ENCODE data around the gene COPE.
"Not testable (repeated sequence)": the region's sequence is repeated elsewhere in the genome, so short reads cannot be mapped to it uniquely, and the experiment has no call there.

Gene COPE

GRCh38 chr19:18940769-18941627, 21.8 kb upstream of the COPE start, which contains the start of gene HOMER3:
HOMER3 (minus strand) TSS chr19:18941217; CDS start chr19:18938982, 2,235 bp downstream.
- peak; percentile 56 to 60 for DNase-seq (ENCODE audit: low read depth in 2 of 2, low spot score in 1 of 2)

DNA sequence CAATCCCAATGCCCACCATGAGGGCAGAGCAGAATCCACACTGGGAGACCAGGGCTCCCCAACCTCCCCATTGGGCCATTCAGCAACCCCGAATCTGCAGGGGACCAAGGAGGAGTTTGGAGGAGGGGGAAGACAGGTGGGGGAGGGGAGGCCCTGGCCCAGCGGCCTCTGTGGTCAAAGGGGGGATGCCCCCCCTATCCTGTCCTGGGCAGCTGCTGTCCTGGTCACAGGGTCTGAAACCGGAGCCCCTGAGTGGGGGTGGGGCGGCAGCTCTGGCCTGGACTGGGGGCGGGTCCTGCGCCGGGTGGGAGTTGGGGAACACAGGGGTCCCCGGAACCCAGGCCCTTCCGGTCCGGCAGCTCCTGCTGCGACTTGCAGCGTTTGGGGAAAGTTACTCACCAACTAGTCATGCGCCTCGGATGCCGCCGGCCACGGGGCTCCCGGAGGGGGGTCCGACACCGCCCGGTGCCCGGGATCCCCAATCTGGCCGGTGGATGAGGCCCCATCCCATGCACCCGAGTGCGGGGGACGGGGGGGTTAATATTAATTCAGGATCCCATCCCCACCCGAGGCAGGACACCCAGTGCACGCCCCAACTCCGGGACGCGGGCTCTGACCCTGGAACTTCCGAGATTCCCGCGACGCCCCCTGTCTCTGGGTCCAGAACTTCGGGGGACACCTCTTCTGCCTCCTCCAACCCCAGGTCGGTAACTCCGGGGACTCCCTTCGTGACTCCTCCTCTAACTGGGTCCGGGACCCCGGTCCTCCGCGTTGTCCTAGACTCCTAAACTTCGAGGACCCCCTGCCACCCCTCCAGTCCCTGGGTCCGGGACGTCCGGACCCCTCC, 21.0 kb upstream of the COPE start:
- DNase-seq (ENCODE audit: low read depth in 2 of 2, low spot score in 1 of 2) = no peak

DNA sequence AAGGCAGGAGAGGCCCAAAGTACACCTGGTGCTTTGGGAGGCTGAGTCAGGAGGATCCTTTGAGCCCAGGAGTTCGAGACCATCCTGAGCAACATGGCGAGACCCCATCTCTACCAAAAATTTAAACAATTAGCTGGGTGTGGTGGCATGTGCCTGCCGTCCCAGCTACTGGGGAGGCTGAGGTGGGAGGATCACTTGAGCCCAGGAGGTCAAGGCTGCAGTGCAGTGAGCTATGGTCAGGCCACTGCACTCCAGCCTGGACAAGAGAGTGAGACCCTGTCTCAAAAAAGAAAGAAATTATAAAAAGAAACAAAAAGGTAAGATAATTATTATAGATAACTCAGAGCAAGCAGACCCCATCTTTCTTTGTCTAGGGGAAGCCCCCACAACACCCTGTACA, 20.0 kb upstream of the COPE start:
- DNase-seq (ENCODE audit: low read depth in 2 of 2, low spot score in 1 of 2) = no peak

GRCh38 chr19:18933297-18933696, 14.1 kb upstream of the COPE start:
- DNase-seq (ENCODE audit: low read depth in 2 of 2, low spot score in 1 of 2) = no peak

- peak; percentile 66 to 72 for DNase-seq (ENCODE audit: low read depth in 2 of 2, low spot score in 1 of 2)
These were observed 13.1 kb upstream of the COPE start for GRCh38 chr19:18932216-18932841.

DNA sequence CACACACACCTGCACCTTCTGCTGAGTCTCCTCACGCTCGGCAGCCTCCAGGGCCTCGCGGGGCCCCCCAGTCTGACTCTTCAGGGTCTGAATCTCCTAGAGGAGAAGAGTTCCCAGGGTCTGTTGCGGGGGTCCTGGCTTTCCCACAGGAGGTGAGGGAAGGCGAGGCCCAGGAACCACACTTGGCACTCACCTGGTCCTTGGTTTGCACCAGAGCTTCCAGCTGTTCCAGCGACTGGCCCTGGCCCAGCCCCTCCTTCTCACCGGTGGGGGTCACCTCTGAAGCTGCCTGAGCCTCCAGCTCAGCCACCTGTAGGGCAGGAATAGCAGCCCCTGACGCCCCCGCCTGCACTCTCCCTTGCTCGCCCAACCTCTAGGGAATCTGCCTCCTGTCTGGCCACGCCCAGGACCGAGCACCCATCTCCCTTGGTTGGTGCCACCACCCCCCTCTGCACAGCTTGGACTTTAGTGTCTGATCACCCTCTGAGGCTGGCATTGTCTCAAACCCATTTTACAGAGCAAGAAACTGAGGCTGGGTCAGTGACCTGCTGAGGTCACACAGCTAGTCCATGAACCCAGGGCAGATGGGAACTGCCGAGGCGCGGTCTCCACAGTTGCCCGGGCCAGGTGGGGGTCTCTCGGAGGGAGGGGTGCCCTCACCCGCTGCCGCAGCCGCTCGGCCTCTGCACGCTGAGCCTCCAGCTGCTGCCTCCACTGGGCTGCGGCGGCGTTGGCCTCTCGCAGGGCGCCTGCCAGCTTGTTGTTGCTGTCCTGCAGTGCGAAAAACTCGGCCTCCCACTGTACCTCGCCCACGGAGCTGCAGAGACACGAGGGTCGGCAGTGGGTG, 12.4 kb upstream of the COPE start:
- DNase-seq (ENCODE audit: low read depth in 2 of 2, low spot score in 1 of 2) = no peak

- DNase-seq (ENCODE audit: low read depth in 2 of 2, low spot score in 1 of 2) = no peak
These were observed 10.1 kb upstream of the COPE start for GRCh38 chr19:18929311-18929710.

DNA sequence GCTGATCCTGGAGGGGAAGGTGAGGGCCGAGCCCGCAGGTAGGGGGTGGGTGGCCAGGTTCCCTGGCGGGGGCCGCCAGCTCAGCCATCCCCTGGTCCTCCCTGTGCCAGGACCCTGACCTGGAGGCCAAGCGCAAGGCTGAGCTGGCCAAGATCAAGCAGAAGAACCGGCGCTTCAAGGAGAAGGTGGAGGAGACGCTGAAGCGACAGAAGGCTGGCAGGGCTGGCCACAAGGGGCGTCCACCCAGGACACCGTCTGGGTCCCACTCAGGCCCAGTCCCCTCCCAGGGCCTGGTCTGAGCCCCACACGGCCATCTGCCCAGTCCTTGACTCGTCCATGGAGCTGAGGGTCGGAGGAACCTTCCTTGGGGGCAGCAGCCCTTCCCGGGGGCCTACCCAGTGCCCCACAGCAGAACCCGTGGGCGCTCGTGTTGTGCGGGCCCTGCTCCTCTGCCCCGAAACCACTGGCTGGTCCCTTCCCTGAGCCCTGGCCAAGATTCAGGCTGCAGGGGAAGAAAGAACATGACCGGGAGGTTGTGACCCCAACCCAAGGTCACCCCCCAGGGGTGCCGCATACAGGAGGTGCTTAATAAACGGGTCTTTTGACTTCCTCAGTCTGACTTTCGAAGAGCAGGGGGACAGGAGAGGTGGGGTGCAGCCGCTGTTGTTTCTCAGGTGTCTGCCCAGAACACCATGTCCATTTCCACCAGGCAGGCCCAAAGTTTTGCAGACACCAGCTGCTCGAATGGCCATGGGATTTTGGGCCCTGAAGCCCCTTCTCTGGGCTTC, 9.0 kb upstream of the COPE start:
- no peak for DNase-seq (ENCODE audit: low read depth in 2 of 2, low spot score in 1 of 2)

- DNase-seq (ENCODE audit: low read depth in 2 of 2, low spot score in 1 of 2) = no peak
These were observed 5.6 kb upstream of the COPE start for GRCh38 chr19:18924684-18925213.

GRCh38 chr19:18922228-18922985, 3.2 kb upstream of the COPE start:
- no peak for DNase-seq (ENCODE audit: low read depth in 2 of 2, low spot score in 1 of 2)

DNA sequence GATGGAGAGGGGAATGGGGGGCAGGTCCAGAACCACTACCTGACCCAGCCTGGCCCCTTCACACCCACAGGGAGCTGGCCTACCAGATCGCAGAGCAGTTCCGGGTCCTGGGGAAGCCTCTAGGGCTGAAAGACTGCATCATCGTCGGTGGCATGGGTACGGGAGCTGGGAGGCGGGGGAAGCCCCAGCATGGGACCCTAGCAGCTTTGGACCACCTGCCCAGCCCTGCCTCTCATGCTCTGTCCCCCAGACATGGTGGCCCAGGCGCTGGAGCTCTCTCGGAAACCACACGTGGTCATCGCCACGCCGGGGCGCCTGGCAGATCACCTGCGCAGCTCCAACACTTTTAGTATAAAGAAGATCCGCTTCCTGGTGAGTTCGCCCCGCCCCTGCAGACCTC, 2.4 kb upstream of the COPE start:
- DNase-seq (ENCODE audit: low read depth in 2 of 2, low spot score in 1 of 2) = no peak

GRCh38 chr19:18920400-18920799, 1.2 kb upstream of the COPE start:
- DNase-seq (ENCODE audit: low read depth in 2 of 2, low spot score in 1 of 2) = no peak

DNA sequence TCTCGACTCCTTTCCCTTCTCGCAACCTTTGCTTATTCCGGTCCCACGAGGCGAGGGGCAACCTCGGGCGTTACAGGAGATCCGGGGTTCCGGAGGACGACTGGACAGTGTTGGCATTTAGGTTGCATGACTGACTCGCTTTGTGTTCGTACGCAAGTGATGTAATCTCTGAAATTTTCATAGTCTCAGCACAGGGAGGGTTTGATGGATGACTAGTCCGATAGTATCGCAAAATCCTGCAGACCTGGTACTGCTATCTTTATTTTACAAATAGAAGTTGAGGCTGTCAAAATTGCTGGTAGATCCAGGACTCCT, 670 bp upstream of the COPE start:
- no peak for DNase-seq (ENCODE audit: low read depth in 2 of 2, low spot score in 1 of 2)

DNA sequence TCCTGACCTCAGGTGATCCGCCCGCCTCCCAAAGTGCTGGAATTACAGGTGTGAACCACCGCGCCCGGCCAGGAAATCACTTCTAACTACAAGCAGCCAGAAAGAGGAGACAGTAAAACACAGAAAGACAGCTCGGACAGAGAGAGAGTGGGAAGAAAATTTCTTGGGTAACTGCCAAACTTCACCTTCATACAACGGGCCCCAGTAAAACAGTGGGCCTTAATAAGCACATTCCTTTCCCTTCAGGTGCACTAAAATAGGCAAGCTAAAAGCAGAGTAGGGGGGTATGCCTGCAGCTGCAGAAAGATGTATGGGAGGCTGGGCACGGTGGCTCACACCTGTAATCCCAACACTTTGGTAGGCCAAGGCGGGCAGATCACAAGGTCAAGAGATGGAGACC, 1.6 kb downstream of the COPE start:
- DNase-seq (ENCODE audit: low read depth in 2 of 2, low spot score in 1 of 2) = not testable (repeated sequence)

DNA sequence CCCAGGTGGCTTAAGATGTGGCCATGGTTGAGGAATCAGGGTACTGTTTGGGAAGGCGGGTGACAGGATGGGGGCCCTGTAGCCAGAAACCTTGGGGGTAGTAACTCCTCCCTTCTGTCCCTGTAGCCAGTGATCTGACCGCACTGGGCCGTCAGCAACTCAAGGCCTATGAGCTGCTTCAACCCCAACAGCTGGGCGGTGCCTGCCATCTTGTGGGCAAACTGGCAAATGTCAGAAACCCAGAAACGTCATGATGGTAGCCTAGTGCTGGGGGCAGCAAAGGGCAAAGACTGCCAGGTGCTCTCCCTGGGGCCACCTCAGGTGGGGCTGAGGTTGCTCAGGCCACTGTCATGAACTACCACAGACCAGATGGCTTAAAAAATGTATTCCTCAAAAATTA, 3.5 kb downstream of the COPE start:
- DNase-seq (ENCODE audit: low read depth in 2 of 2, low spot score in 1 of 2) = no peak

DNA sequence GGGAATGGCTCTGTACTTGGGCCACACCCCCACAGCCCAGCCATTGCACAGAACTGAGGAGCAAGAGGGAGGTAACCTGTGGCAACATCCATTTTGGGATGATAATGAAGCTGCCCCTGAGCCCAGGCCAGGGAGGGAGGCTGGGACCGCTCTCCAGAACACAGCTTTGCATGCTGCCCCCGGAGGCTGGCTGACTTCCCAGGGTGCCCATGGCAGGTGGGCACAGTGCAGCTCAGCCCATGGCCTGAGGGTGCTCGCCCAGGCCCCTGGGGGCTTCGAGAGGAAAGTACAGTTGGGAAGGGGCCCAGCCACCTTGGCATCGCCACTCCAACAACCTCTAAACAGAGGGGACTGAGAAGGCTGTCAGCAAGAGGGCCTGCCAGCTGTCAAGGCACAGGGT, 5.7 kb downstream of the COPE start:
- no peak for DNase-seq (ENCODE audit: low read depth in 2 of 2, low spot score in 1 of 2)

- no peak for DNase-seq (ENCODE audit: low read depth in 2 of 2, low spot score in 1 of 2)
These were observed 6.3 kb downstream of the COPE start for GRCh38 chr19:18912933-18913332.

- no peak for DNase-seq (ENCODE audit: low read depth in 2 of 2, low spot score in 1 of 2)
These were observed 8.3 kb downstream of the COPE start for GRCh38 chr19:18910801-18911436.

GRCh38 chr19:18910010-18910409, 9.2 kb downstream of the COPE start:
- no peak for DNase-seq (ENCODE audit: low read depth in 2 of 2, low spot score in 1 of 2)
